Skeletal muscle satellite cell (primary cell): ENCODE data around the gene TRIM72.
"Not testable (repeated sequence)": the region's sequence is repeated elsewhere in the genome, so short reads cannot be mapped to it uniquely, and the experiment has no call there.

Experiments
- H3K27me3 ChIP-seq: 2 replicates; pipeline ENCODE4 v1.7.0; 2013; ENCODE audit warnings: low read length; ENCODE audit not compliant: control insufficient read depth, insufficient read depth
- H3K36me3 ChIP-seq: 2 replicates; pipeline ENCODE4 v1.7.0; 2013; ENCODE audit warnings: mild to moderate bottlenecking, control low read depth, low read length; ENCODE audit not compliant: insufficient read depth
- H3K4me1 ChIP-seq: 2 replicates; pipeline ENCODE4 v1.7.0; 2013; ENCODE audit warnings: low read length; ENCODE audit not compliant: control insufficient read depth, insufficient read depth
- H3K4me2 ChIP-seq: 2 replicates; pipeline ENCODE4 v1.7.0; 2013; ENCODE audit warnings: mild to moderate bottlenecking, low read length
- H3K4me3 ChIP-seq: 2 replicates; pipeline ENCODE4 v1.7.0; 2013; ENCODE audit warnings: low read length
- H3K9ac ChIP-seq: 2 replicates; pipeline ENCODE4 v1.7.0; 2013; ENCODE audit warnings: mild to moderate bottlenecking, low read depth, low read length, moderate library complexity
- H3K9me3 ChIP-seq: replicated peaks from 2 replicates; pipeline ENCODE4 v1.7.0; 2013; ENCODE audit warnings: mild to moderate bottlenecking, control low read depth, low read length

Gene TRIM72

DNA sequence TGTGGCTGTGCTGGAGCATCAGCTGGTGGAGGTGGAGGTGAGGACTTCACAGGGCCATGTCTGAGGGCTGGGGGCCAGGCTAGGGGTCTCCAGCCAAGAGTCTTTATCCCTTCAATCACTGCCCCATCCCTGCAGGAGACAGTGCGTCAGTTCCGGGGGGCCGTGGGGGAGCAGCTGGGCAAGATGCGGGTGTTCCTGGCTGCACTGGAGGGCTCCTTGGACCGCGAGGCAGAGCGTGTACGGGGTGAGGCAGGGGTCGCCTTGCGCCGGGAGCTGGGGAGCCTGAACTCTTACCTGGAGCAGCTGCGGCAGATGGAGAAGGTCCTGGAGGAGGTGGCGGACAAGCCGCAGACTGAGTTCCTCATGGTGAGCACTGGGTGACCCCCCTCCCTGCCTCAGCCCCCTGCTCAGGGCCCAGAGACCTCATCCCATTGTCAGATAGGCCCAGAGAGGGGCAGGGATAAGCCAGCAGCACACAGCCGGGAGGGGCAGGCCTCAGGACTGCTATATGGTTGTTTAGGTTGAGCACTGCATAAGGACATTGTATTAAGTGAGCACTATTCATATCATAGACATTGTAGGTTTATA, 5.3 kb downstream of the TRIM72 start:
- Histone ChIP-seq H3K9ac (no peak overlapping the region), H3K4me2 (no peak overlapping the region), H3K9me3 (no peaks in the 10 kb centered on the region), H3K4me3 (no peak overlapping the region), H3K27me3 (peaks cover 2% of the 10 kb centered on the region), H3K36me3 (peaks cover 5% of the 10 kb centered on the region), H3K4me1 (peaks cover 14% of the 10 kb centered on the region)

DNA sequence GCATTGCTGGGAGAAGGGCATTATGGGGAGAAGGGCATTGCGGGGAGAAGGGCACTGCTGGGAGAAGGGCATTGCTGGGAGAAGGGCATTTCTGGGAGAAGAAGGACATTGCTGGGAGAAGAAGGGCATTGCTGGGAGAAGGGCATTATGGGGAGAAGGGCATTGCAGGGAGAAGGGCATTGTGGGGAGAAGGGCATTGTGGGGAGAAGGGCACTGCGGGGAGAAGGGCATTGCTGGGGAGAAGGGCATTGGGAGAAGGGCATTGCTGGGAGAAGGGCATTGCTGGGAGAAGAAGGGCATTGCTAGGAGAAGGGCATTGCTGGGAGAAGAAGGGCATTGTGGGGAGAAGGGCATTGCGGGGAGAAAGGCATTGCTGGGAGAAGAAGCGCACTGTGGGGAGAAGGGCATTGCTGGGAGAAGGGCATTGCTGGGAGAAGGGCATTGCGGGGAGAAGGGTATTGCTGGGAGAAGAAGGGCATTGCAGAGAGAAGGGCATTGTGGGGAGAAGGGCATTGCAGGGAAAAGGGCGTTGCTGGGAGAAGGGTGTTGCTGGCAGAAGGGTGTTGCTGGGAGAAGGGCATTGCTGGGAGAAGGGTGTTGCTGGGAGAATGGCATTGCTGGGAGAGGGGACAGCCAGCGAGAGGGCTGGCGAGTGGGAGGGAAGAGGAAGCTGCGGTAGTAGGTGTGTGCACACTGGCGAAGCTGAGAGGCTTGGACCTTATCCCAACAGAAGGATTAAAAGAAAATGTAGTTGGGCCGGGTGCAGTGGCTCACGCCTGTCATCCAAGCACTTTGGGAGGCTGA, 7.6 kb downstream of the TRIM72 start:
- Histone ChIP-seq H3K27me3 (no peaks in the 10 kb centered on the region), H3K9ac (no peak overlapping the region), H3K4me3 (no peak overlapping the region), H3K9me3 (no peaks in the 10 kb centered on the region), H3K4me2 (no peak overlapping the region), H3K4me1 (no peaks in the 10 kb centered on the region), H3K36me3 (peaks cover 5% of the 10 kb centered on the region)

DNA sequence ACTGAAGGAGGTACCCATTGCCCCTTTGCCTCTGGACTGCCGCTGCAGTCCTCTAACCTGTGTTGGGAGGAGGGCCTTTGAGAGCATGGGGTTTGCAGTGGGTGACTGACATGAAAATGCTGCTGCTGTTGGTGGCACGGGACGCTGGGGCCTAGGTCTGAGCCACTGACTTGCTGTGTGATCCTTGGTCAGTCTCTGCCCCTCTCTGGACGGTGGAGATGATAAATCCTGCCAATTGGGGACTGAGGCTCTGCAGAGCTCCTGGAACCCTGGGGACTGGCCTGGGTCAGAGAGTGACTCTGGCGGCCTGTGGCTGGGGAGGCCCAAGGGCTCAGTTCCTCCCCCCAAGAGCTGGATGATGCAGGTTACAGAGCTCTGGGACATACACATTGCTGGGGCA, 9.1 kb downstream of the TRIM72 start:
- Histone ChIP-seq H3K9ac (no peak overlapping the region), H3K27me3 (no peaks in the 10 kb centered on the region)

DNA sequence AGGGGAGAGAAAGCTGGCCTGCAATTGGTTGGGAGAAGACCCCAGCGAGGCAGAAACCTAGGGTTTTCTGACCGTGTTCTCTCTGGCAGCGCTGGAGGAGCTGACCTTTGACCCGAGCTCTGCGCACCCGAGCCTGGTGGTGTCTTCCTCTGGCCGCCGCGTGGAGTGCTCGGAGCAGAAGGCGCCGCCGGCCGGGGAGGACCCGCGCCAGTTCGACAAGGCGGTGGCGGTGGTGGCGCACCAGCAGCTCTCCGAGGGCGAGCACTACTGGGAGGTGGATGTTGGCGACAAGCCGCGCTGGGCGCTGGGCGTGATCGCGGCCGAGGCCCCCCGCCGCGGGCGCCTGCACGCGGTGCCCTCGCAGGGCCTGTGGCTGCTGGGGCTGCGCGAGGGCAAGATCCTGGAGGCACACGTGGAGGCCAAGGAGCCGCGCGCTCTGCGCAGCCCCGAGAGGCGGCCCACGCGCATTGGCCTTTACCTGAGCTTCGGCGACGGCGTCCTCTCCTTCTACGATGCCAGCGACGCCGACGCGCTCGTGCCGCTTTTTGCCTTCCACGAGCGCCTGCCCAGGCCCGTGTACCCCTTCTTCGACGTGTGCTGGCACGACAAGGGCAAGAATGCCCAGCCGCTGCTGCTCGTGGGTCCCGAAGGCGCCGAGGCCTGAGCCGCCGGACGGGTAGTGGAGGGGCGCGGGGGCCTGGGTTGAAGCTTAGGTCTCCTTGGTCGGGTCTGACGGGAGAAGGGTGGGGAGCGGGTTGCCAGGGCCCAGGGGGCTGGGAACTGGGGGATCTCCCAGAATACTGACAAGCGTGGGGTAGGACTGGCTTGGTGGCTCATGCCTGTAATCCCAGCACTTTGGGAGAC, 10.4 kb downstream of the TRIM72 start:
- Histone ChIP-seq H3K4me3 (no peak overlapping the region), H3K9ac (no peak overlapping the region), H3K9me3 (no peaks in the 10 kb centered on the region)

More for the DNA sequence above, 9.1 kb downstream of the TRIM72 start:
- Histone ChIP-seq H3K4me3 (no peak overlapping the region), H3K4me2 (no peak overlapping the region), H3K36me3 (peaks cover 5% of the 10 kb centered on the region), H3K4me1 (no peaks in the 10 kb centered on the region), H3K9me3 (no peaks in the 10 kb centered on the region)

DNA sequence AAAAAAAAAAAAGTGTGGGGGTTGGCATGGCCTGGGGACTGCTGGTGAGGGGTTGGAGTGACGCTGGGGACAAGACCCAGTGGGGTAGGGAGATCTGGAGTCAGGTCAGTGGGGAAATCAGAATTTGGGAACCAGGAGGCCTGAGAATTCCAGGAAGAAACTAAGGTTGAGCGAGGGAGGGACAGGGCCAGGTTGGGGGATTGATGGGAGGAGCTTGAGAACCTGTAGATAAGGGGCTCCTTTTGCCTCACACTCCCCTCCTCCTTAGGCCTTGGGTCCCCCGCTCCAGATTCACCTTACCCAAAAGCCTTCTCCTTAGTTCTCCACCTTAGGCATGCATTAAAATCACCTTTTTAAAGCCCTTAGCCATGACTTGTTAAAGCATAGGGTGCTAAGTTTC, 11.3 kb downstream of the TRIM72 start:
- peaks cover 4% of the 10 kb centered on the region for H3K4me1 ChIP-seq
- no peaks in the 10 kb centered on the region for H3K27me3 ChIP-seq
- H3K4me2 ChIP-seq = no peak overlapping the region

More for the DNA sequence above, 10.4 kb downstream of the TRIM72 start:
- H3K4me1 ChIP-seq = peaks cover 4% of the 10 kb centered on the region
- H3K36me3 ChIP-seq = peaks cover 5% of the 10 kb centered on the region
- no peak overlapping the region for H3K4me2 ChIP-seq
- no peaks in the 10 kb centered on the region for H3K27me3 ChIP-seq

DNA sequence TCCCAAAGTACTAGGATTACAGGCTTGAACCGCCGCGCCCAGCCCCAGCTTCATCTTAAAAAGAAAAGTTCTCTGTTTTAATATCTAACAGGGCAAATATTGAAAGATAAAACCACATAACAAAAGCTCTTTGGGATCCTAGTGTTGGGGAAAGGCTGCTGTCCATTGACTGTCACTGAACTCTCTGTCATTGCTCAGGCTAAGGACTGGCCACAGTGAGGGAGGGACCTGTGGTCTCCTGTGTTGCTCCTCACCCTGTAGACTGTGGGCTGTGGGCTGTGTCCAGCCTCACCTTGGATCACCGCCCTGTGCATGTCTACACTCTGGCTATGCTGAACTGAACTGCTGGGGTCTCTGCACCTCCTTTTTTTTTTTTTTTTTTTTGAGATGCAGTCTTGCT, 14.3 kb downstream of the TRIM72 start:
- H3K27me3 ChIP-seq = no peaks in the 10 kb centered on the region
- no peak overlapping the region for H3K9ac ChIP-seq
- no peaks in the 10 kb centered on the region for H3K9me3 ChIP-seq
- peaks cover 4% of the 10 kb centered on the region for H3K4me1 ChIP-seq
- H3K36me3 ChIP-seq = no peaks in the 10 kb centered on the region
- no peak overlapping the region for H3K4me2 ChIP-seq
- no peak overlapping the region for H3K4me3 ChIP-seq

More for the DNA sequence above, 11.3 kb downstream of the TRIM72 start:
- H3K36me3 ChIP-seq = peaks cover 5% of the 10 kb centered on the region
- no peaks in the 10 kb centered on the region for H3K9me3 ChIP-seq
- no peak overlapping the region for H3K4me3 ChIP-seq
- H3K9ac ChIP-seq = no peak overlapping the region

DNA sequence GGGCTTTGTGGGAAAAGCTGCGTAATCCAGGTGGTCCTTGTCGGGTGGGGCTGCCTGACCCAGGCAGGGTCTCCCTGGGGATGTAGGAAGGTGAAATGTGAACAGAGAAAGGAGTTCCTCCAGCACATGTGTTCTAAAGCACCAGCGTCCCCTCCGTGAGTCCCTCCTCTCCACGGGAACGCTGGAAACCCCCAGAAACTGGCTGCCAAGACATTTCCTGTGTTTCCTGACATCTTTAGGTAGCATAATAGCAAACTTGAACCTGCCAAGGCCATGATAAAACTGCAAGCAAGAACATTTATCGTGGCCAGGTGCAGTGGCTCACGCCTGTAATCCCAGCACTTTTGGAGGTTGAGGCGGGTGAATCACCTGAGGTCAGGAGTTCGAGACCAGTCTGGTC, 15.6 kb downstream of the TRIM72 start:
- no peak overlapping the region for H3K4me2 ChIP-seq
- peaks cover 4% of the 10 kb centered on the region for H3K4me1 ChIP-seq
- H3K36me3 ChIP-seq = no peaks in the 10 kb centered on the region
- no peaks in the 10 kb centered on the region for H3K27me3 ChIP-seq
- no peak overlapping the region for H3K9ac ChIP-seq
- H3K4me3 ChIP-seq = no peak overlapping the region
- no peaks in the 10 kb centered on the region for H3K9me3 ChIP-seq

DNA sequence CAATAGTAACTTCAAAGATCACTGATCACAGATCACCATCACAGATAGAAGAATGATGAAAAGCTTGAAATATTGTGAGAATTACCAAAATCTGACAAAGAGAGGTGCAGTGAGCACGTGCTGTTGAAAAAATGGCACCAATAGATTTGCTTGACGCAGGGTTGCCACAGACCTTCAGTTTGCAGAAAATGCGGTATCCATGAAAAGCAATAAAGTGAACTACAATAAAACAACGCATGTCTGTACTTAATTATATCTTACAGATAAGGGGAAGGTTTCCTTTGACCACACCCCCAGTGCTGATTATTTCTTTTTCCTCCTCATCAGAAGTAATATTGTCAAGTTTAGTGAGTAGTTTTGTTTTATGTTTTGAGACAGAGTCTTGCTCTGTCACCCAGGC, 24.1 kb downstream of the TRIM72 start:
- no peaks in the 10 kb centered on the region for H3K4me1 ChIP-seq
- no peaks in the 10 kb centered on the region for H3K9me3 ChIP-seq
- peaks cover 29% of the 10 kb centered on the region for H3K27me3 ChIP-seq
- H3K4me2 ChIP-seq = no peak overlapping the region
- H3K4me3 ChIP-seq = no peak overlapping the region
- H3K9ac ChIP-seq = no peak overlapping the region
- H3K36me3 ChIP-seq = no peaks in the 10 kb centered on the region

DNA sequence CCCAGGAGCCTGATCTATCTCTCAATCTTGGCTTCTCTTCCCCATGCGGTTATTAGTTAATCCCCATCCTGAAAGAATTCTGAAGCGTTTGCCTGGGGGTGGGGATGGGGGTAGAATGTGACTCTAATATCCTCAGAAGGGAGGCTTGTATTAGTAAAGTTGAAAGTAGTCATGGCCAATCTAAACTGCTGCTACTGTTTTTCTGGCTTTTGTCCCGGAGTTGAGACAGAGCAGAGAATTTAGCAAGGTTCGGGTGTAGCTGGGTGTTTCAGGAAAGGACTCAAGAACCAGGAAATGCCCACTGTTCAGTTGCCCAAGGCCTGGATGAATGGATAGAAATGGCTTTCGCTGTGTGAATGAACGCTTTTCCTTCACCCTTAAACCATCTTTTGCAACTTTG, 28.3 kb downstream of the TRIM72 start:
- Histone ChIP-seq H3K9ac (no peak overlapping the region), H3K9me3 (no peaks in the 10 kb centered on the region), H3K4me2 (no peak overlapping the region), H3K36me3 (no peaks in the 10 kb centered on the region), H3K27me3 (peaks cover 33% of the 10 kb centered on the region), H3K4me1 (no peaks in the 10 kb centered on the region), H3K4me3 (no peak overlapping the region)

DNA sequence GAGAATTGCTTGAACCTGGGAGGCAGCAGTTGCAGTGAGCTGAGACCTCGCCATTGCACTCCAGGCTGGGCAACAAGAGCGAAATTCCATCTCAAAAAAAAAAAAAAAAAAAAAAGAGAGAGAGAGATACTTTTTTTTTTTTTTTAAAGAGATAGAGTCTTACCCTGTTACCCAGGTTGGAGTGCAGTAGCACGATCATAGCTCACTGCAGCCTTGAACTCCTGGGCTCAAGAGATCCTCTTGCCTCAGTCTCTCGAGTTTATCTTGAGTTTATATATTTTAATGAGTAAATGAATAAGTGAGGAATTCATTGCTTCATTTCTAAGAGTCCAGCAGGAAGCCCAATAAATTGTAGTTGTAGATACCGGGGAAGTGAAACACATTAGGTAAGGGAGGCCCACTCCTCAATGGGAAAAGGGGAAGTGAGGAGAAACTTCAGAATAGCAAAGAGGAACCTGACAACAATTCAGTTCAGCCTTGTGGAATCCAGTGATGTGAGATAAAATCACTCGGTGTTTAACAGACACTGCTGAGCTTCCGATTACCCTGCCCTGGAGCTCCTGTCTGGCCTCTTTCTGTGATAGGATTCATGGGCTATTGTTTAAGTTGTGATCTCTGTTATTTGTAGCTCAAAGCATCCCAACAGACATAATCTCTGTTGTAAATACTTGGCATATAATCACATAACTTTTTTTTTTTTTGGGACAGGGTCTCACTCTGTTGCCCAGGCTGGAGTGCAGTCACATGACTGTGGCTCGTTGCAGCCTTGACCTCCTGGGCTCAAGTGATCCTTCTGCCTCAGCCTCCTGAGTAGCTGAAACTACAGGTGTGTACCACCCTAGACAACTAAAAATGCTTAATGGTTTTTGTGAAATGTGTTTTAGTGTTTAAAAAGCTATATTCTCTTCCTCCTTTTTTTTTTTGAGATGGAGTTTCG, 30.1 kb downstream of the TRIM72 start:
- no peak overlapping the region for H3K4me2 ChIP-seq
- no peak overlapping the region for H3K4me3 ChIP-seq
- no peaks in the 10 kb centered on the region for H3K4me1 ChIP-seq
- H3K36me3 ChIP-seq = no peaks in the 10 kb centered on the region
- H3K9me3 ChIP-seq = no peaks in the 10 kb centered on the region
- no peak overlapping the region for H3K9ac ChIP-seq
- peaks cover 31% of the 10 kb centered on the region for H3K27me3 ChIP-seq

DNA sequence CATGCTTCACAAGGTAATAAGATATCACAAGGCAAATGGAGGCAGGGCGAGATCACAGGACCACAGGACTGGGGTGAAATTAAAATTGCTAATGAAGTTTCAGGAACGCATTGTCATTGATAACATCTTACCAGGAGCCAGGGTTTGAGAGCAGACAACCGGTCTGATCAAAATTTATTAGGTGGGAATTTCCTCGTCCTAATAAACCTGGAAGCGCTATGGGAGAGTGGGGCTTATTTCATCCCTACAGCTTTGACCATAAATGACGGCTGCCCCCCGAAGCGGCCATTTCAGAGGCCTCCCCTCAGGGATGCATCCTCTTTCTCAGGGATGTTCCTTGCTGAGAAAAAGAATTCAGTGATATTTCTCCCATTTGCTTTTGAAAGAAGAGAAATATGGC, 31.7 kb downstream of the TRIM72 start:
- H3K36me3 ChIP-seq, H3K9me3 ChIP-seq, H3K4me2 ChIP-seq, H3K4me3 ChIP-seq, H3K4me1 ChIP-seq, H3K9ac ChIP-seq: not testable (repeated sequence)
- H3K27me3 ChIP-seq = peaks cover 21% of the 10 kb centered on the region
